ENCODE data around the gene CHST8.

Gene CHST8

DNA sequence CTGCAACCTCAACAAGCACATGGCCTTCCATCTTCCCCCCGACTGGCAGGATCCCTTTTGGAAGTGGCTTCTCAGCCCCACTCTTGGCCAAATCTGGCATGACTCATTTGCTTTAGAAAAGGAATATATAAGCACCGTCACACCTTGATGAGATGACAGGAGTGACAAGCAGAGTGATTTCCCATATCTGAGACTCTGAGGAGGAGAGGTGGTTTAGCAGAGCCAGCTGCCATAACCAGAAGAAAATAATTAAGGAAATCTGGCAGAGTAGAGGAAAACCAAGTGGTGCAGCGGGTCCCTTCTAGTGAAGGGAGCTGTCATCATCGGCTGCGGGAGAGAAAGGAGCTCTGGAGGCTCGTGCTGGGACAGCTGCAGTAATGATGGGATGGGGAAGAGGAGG lies 147.5 kb downstream of the CHST8 start:
- Histone ChIP-seq H3K36me3 (ENCODE audit: insufficient read depth, low read length) (no peaks in the 10 kb centered on the region), H3K79me2 (ENCODE audit: insufficient read depth, low read length) (no peaks in the 10 kb centered on the region), H3K27me3 (ENCODE audit: insufficient read depth, low read length, poor library complexity) (no peaks in the 10 kb centered on the region), H2AFZ (ENCODE audit: low read depth, low read length) (no peak overlapping the region), H3K9ac (ENCODE audit: low read depth, low read length) (no peak overlapping the region), H3K4me3 (ENCODE audit: low read depth in 1 of 2, low read length in 2 of 2) (no peak overlapping the region), H3K9me3 (ENCODE audit: insufficient read depth, low read length, severe bottlenecking) (no peaks in the 10 kb centered on the region), H3K27ac (ENCODE audit: low read length) (no peak overlapping the region), H4K20me1 (ENCODE audit: insufficient read depth, low read length) (peaks cover 21% of the 10 kb centered on the region), H3K4me2 (ENCODE audit: insufficient read depth, low read length) (no peak overlapping the region), H3K4me1 (ENCODE audit: insufficient read depth, low read length) (no peaks in the 10 kb centered on the region)
- no peak for ATAC-seq (ENCODE audit: insufficient read depth, low read depth)
- no peak for DNase-seq
- no peak for TF ChIP-seq EZH2 (IDR thresholded peaks at IDR 0.05; ENCODE audit: borderline replicate concordance, low read depth, low read length, severe bottlenecking)
- TF ChIP-seq, protein P1, sequence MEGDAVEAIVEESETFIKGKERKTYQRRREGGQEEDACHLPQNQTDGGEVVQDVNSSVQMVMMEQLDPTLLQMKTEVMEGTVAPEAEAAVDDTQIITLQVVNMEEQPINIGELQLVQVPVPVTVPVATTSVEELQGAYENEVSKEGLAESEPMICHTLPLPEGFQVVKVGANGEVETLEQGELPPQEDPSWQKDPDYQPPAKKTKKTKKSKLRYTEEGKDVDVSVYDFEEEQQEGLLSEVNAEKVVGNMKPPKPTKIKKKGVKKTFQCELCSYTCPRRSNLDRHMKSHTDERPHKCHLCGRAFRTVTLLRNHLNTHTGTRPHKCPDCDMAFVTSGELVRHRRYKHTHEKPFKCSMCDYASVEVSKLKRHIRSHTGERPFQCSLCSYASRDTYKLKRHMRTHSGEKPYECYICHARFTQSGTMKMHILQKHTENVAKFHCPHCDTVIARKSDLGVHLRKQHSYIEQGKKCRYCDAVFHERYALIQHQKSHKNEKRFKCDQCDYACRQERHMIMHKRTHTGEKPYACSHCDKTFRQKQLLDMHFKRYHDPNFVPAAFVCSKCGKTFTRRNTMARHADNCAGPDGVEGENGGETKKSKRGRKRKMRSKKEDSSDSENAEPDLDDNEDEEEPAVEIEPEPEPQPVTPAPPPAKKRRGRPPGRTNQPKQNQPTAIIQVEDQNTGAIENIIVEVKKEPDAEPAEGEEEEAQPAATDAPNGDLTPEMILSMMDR (IDR thresholded peaks at IDR 0.05; ENCODE audit: borderline replicate concordance, extremely low read depth, low read length, poor library complexity, severe bottlenecking), result no peak

DNA sequence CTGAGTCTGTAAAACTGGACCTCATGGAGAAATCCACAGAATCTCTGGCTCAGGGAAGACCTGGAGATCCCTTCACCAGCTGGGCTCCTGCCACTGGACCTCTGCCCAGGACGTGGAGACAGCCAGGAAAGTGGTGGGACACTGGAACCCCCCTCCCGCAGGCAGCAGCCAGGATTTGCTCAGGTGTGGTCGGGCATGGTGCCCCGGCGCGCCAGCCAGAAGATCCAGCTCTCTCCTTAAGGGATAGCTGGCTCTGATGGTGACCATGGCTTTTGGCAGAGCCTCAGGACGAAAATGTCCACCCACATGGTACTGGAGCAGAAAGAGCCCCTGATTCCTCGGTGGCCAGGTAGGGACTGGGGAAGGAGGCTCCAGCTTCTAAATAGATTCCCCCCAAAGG lies 148.4 kb downstream of the CHST8 start:
- Histone ChIP-seq H3K4me2 (ENCODE audit: insufficient read depth, low read length) (no peak overlapping the region), H3K36me3 (ENCODE audit: insufficient read depth, low read length) (no peaks in the 10 kb centered on the region), H3K79me2 (ENCODE audit: insufficient read depth, low read length) (no peaks in the 10 kb centered on the region), H3K4me3 (ENCODE audit: low read depth in 1 of 2, low read length in 2 of 2) (no peak overlapping the region), H3K27me3 (ENCODE audit: insufficient read depth, low read length, poor library complexity) (no peaks in the 10 kb centered on the region), H3K9me3 (ENCODE audit: insufficient read depth, low read length, severe bottlenecking) (no peaks in the 10 kb centered on the region), H3K4me1 (ENCODE audit: insufficient read depth, low read length) (no peaks in the 10 kb centered on the region), H3K9ac (ENCODE audit: low read depth, low read length) (no peak overlapping the region), H3K27ac (ENCODE audit: low read length) (no peak overlapping the region), H2AFZ (ENCODE audit: low read depth, low read length) (no peak overlapping the region), H4K20me1 (ENCODE audit: insufficient read depth, low read length) (peaks cover 21% of the 10 kb centered on the region)
- TF ChIP-seq EZH2 (IDR thresholded peaks at IDR 0.05; ENCODE audit: borderline replicate concordance, low read depth, low read length, severe bottlenecking), result no peak
- TF ChIP-seq, protein P1 (IDR thresholded peaks at IDR 0.05; ENCODE audit: borderline replicate concordance, extremely low read depth, low read length, poor library complexity, severe bottlenecking), result no peak
- DNase-seq (no peak), ATAC-seq (ENCODE audit: insufficient read depth, low read depth) (no peak)

DNA sequence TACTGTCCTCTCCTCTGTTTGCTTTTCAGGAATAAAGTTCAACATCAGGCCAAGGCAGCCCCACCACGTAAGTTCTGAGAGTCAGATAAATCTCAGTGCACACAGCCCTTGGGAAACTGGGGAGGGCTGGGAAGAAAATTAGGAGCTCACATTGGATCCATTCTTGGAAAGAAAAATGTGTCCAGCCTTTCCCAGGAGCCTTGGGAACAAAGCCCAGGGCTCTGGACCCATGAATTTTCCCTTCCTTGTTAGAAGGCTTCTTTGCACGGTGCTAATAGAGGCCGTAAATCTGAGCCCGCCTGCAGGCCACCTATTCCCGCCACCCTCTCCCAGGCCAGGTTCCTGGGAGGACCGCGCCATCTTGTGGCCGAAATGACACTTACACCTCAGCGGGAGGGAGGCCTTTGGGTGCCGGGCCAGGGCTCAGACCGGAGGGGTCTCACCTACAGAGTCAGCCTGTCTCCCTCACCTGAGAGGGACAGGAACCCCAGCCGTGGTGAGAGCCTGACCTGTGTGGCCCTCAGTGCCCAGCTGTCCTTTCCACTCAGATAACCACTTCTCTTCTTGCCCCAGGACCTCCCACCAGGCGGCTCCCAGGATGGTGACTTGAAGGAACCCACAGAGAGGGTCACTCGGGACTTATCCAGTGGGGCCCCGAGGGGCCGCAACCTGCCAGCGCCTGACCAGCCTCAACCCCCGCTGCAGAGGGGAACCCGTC lies 149.8 kb downstream of the CHST8 start:
- Histone ChIP-seq H3K27ac (ENCODE audit: low read length) (no peak overlapping the region), H3K79me2 (ENCODE audit: insufficient read depth, low read length) (no peaks in the 10 kb centered on the region), H3K4me3 (ENCODE audit: low read depth in 1 of 2, low read length in 2 of 2) (no peak overlapping the region), H3K9me3 (ENCODE audit: insufficient read depth, low read length, severe bottlenecking) (no peaks in the 10 kb centered on the region), H3K36me3 (ENCODE audit: insufficient read depth, low read length) (no peaks in the 10 kb centered on the region), H3K9ac (ENCODE audit: low read depth, low read length) (no peak overlapping the region), H4K20me1 (ENCODE audit: insufficient read depth, low read length) (peaks cover 21% of the 10 kb centered on the region), H2AFZ (ENCODE audit: low read depth, low read length) (no peak overlapping the region), H3K27me3 (ENCODE audit: insufficient read depth, low read length, poor library complexity) (no peaks in the 10 kb centered on the region), H3K4me1 (ENCODE audit: insufficient read depth, low read length) (no peaks in the 10 kb centered on the region), H3K4me2 (ENCODE audit: insufficient read depth, low read length) (no peak overlapping the region)
- DNase-seq (peak; percentile 64), ATAC-seq (ENCODE audit: insufficient read depth, low read depth) (peak; percentile 84)
- TF ChIP-seq, protein P1 (IDR thresholded peaks at IDR 0.05; ENCODE audit: borderline replicate concordance, extremely low read depth, low read length, poor library complexity, severe bottlenecking), result peak; percentile 87
- TF ChIP-seq EZH2 (IDR thresholded peaks at IDR 0.05; ENCODE audit: borderline replicate concordance, low read depth, low read length, severe bottlenecking), result no peak
